ENCODE results near the gene AMER1.
"Not testable (repeated sequence)": the region's sequence is repeated elsewhere in the genome, so short reads cannot be mapped to it uniquely, and the experiment has no call there.

The AMER1 gene

GRCh38 chrX:64205441-64205734, at the start of gene AMER1:
AMER1 (minus strand) TSS chrX:64205708; CDS start chrX:64193286, 12,422 bp downstream.
- DNase-seq (ENCODE audit: low read depth), result no peak

DNA sequence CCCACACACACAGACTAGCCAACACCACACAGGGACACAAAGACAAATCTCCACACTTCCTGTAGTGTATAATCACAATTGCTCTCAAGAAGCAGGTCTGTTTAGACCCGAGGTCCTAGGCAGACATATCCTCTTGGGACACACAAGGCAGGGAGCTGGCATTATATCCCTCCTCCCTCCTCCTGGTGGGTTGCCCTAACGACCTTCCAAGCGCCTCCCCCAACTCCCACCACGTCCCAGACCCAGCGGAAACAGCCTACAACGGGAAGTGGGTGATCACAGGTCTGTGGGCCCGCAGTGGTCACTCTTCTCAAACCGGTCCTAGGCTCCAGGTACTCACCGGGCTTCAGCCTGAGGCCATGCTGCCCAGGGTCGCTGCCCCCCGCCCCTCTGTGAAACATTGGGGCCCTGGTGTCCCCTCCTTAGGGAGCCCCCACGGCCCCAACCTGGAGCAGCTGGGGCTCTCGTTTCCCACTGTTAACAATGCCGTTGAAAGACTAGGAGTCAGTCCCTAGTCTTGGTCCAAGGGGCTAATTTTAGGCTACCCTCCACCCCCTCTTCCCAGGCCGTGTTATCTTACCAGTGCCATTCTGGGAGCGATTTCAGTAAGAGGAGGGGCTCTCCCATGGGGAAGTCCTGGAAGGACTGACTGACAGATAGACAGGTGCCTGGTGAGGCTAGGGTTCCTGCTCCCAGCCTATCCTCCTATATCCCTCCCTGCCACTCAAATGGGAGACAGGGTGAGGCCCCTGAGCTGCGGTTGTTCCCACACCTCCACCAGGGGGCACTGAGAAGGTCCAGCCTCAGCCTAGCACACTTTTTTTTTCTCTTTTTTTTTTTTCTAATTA, 24.8 kb upstream of the AMER1 start, which contains the start of gene ASB12:
Gene ASB12, minus strand, starts transcription at position 485 of the 848 bp plus-strand sequence. CDS start 4,957 bp downstream, outside the sequence.
- DNase-seq (ENCODE audit: low read depth), result no peak

DNA sequence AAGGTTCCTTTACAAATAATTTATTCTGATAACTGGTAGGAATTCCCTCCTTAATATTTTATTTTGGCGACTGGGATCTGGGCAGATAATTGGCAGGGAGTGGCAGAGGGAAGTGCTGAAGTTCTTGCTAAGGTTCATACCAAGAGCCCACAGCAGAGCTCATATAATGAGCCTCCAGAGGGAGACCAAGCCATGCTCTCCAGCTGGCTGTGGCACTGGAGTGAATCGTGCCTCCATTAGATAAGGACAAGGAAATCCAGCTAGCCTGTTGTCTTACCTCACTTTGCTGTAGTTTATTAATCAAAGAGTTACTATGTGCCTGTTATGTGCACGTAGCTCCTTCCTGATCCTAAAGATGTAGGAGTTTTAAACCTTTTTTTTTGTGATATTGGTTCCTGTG, 23.6 kb upstream of the AMER1 start:
- no peak for DNase-seq (ENCODE audit: low read depth)

- DNase-seq (ENCODE audit: low read depth), result no peak
Observed at GRCh38 chrX:64218023-64218422, 12.5 kb upstream of the AMER1 start.

GRCh38 chrX:64213989-64214388, 8.5 kb upstream of the AMER1 start:
- not testable (repeated sequence) for DNase-seq (ENCODE audit: low read depth)

DNA sequence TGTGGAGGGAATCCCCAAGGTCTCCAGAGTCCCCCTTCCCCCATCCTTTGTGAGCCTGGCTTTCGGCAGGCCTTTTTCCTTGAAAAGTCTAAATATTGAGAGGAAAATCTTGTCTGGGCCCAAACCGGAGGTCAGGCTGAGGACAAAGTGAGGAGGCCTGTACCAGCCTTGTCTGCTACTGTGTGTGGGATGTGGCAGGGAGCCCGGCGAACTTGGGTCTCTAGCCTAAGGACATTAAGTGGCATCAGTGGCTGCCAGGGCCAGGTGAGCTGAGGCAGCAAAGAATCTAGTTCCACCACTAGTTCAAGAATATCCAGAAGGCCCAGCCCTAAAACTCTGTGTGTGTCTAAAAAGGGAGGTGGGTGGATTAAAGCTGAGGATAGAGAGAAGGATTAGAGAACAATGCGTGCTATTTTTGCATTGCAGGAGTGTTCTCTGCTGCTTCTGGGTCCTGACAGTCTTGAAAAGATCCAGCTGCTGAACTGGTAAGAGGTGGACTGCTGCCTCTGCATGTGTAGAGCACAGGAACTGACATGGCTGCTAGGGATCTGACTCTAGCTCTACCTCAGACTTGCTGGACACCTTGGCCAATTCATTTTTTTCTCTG, 1.2 kb upstream of the AMER1 start:
- peak; percentile 11 for DNase-seq (ENCODE audit: low read depth)

GRCh38 chrX:64205735-64206501, 410 bp upstream of the AMER1 start:
- DNase-seq (ENCODE audit: low read depth), result peak; percentile 93

DNA sequence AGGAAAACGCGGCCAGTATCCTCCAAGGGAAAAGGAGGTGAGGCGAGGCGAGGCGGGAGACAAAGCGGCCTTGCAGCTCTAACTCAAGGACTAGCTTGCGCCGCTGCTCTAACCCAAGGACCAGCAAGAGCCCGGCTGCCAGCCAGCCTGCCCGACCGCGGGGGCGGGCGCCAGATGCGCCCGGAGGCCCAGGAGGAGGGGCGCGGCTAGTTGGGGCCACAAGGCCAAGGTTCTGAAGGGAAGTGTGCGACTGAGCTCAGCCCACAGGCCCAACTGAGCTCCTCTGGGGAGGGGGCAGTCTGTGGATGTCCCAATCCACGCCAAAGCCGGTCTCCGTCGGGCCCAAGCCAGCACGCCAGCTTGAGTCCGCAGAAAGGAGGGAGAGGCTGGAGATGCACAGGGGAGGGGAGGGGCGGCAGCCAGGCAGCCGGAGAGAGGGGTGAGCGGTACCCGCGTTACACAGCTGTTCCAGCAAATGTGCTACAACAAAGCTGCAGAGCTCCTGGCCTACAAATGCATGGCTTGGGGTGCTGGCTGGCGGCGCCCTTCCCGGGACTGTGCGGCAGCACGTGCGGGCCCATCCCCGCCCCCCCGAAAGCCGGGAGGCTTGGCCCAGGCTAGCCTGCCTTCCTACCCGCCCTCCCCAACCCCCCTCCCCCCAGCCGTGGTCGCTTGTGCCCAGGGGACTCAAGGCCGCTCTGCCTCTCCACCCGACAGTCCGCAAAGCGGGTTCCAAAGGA, 637 bp downstream of the AMER1 start:
- DNase-seq (ENCODE audit: low read depth), result peak; percentile 31

DNA sequence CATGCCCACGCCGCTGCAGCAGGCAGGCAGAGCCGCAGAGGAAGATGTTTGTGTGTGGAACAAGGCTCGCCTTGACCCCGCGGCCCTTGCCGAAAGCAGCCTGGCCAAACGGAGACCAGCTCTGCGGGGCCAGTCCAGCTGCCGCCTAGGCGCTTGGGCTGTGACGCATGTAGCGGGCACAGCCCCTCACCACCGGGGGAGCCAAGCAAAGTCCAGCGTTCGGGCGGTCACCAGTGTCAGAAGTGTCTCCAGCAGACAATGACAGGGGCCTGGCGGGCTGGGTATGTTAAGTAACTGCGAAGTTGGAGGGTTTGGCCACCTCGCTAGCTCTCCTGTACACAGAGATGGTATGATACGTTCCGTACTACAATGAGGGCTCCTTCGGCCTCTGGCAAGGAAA, 1.3 kb downstream of the AMER1 start:
- peak; percentile 10 for DNase-seq (ENCODE audit: low read depth)

DNA sequence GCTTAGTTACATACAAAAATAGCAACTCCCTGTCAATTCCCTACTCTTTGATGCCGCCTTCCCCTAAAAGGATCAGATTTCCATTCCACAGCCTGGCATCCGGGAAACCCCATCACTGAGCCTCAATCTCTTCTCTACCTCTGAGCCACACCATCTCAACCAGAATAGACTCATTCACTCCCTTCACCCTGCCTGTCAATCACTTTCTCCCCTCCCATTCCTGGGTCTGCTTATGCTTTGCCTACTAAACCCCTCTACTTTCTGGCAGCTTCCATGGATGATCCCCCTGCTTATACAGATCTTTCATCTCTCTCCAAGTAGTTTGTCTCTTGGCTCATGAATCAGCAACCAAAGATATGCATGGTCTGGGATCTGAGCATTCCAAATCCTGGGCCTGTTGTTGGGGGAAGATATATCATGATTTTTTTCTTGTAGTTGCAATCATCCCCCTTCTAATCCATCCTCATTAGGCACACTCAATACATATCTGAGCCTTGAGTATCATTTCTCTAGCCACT, 2.6 kb downstream of the AMER1 start:
- peak; percentile 36 for DNase-seq (ENCODE audit: low read depth)

GRCh38 chrX:64198036-64198435, 7.5 kb downstream of the AMER1 start:
- no peak for DNase-seq (ENCODE audit: low read depth)

GRCh38 chrX:64196606-64197005, 8.9 kb downstream of the AMER1 start:
- DNase-seq (ENCODE audit: low read depth), result no peak

- no peak for DNase-seq (ENCODE audit: low read depth)
Observed at GRCh38 chrX:64195862-64196261, 9.6 kb downstream of the AMER1 start.

DNA sequence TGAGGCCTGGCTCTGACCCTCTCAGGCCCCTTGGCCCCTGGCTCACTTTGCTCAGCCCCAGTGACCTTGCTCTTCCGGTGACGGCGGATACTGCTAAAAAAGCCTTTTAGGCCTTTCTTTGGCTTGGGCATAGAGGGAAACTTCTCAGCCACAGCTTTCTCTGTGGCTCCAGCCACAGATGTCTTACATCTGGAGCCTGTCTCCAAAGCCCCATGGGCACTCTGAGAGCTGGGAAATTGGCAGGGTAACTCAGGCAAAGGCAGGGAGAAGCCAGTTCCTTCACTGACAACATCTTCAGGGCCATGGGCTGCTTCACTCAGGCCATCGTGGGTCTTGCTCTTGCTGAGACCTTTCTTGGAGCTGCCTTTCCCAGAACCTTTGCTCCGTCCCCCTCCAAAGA, 12.8 kb downstream of the AMER1 start:
- DNase-seq (ENCODE audit: low read depth), result no peak

DNA sequence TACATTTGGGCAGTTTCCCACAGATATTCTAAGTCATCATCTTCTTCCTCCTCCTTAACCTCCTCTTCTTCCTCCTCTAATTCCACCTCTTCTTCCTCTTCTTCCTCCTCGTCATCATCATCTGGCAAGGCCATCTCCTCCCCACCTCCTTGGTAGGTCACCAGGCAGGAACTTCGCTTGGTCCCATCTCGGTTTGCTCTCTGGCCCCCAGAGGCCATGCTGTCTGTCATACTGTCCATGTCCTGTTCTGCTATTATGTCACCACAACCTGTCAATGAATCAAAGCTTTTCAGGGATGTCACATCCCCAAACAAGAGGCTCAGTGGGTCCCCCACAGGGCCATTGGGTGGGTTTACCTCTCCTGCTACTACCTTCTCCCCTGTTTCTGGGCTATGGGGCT, 13.5 kb downstream of the AMER1 start:
- no peak for DNase-seq (ENCODE audit: low read depth)

DNA sequence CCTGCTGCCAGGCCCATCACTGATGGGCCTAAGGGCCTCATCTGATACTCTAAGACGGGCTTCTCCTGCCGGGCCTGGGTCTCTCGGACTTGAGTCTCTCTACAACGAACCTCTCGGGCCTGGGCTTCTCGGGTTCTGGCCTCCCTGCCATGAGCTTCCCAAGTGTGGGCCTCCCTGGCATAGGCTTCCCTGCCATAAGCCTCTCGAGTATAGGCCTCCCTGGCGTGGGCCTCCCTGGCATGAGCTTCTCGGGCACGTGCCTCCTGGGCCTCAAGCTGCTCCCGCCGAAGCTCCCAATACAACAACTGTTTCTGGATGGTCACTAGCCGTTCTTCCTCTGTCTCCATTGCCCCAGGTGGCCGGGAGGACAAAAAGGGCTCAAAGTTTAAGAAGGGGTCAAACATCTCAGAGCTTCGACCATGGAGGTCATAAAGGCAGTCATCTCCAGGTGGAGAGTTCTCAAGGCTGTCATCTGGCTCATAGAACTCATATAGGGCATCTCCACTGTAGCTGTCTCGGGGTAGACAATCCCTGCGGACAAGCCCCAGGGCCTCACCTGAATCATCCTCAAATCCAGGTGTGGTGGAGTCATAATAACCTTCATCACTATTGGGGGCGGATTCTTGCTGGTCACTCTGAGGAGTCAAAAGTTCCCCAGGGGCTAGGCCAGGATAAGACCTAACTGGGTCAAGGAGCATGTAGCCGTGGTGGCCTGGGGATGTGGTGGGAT, 14.1 kb downstream of the AMER1 start:
- DNase-seq (ENCODE audit: low read depth), result no peak

DNA sequence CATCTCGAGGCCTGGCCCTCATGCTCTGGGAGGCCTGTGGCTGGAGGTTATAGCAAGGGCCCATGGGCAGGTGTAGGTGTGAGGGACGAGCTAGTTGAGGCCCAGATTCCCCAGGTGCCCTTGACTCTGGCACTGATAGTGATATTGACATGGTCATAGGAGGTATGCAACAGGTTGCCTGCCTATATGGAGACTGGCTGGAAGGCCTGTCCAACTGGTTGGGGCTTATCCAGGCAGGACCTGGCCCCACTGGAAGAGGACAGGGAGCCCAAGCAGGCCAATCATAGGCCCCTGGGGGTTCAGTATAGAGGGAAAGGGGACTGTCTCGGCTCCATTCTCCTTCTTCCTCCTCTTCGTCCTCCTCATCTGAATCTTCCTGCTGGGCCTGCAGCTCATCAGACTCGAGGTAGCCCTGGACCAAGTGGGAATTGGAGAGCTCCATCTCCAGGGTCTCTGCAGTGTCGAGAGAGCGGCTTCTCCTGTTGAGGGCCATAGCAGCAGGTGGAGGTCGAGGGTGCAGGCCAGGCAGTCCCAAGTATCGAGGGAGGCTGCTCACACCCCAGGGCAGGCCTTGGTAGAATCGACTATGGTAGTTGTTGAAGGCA, 15.3 kb downstream of the AMER1 start:
- no peak for DNase-seq (ENCODE audit: low read depth)

DNA sequence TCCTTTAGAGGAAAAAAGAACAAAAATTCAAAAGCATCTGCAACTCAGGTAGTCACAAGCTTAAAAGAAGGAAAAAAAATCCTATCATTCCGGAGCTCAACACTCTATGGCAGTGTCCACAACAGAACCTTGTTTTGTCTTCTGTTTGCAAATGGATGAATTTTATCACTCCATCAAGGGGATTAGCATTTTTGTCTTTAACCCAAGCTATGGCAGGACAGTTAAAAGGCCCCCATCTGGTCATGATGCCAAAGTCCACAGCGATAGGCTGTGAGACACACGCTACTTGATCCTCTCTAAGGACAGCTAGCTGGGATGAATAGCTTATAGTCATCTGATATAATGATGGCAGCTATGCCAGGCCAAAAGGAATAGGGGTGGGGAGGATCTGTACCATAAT, 16.6 kb downstream of the AMER1 start:
- no peak for DNase-seq (ENCODE audit: low read depth)

DNA sequence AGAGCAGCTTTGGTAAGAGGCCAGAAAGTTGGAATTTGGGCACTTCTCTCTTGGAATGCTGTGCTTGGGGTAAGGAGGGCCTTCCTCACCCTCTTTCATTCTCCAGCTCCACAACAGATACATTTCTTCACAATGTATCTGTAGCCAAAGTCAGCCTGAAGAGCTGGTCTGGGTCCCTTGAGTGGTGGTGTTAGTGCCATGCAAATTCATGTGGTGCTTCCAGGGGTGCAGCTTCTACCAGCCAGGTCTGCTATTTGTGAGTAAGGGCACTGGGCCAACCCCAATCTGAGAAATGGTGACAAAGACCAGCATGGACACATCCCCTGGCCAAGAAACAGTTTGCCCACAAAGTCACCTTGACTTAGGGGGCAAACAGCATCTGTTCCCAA, 17.8 kb downstream of the AMER1 start:
- DNase-seq (ENCODE audit: low read depth), result no peak

- DNase-seq (ENCODE audit: low read depth), result no peak
Observed at GRCh38 chrX:64186974-64187761, 18.3 kb downstream of the AMER1 start.
